GM19372 (cell line): ENCODE measurements around the gene ZFP62.

Experiments used
- ATAC-seq: cut with Tn5 transposase; IDR thresholded peaks from one replicate; pipeline ENCODE4 v1.9.1; 2021; ENCODE audit warnings: mild to moderate bottlenecking, low read depth, moderate library complexity; ENCODE audit not compliant: unreplicated experiment

ZFP62 gene

DNA sequence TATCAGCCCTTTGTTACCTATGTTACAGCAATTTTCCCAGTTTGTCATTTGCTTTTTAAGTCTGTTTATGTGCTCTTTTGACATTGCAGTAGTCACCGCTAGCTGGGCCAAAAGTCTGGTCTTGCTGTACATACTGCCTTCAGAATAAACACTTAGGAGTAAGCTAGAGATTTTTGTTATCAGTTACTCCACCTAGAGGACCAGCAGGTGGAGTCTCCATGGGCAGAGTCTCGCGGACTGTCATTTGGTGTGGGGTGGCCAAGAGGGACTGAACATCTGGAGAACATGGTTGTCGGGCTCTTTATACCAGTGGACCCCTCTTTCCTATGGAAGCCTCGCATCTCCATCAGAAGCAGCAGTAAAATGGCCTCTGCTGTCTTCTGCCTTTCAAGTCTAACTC, 47.7 kb downstream of the ZFP62 start:
- ATAC-seq, result no peak

DNA sequence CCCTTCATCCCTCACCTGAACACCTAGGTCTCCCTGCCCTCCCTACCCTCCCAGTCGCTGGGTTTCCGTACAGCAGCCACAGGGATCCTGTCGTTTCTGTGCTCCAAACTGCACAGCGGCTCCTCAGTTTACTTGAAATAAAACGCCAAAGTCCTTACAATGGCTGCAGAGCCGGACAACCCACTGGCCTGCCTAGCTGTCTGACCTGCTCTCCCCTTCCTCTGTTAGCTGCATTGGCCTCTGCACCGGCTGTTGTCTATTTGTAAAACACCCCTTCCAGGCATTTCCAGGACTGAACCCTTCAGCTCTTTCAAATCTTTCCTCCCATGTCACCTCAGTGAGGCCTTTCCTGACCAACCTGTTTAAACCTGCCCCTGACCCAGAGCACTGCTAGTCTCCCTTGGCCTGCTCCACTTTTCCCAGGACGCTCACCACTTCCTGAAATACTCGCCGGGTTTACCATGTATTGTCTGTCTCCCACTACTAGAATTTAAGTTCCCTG, 49.4 kb downstream of the ZFP62 start:
- ATAC-seq, result no peak

DNA sequence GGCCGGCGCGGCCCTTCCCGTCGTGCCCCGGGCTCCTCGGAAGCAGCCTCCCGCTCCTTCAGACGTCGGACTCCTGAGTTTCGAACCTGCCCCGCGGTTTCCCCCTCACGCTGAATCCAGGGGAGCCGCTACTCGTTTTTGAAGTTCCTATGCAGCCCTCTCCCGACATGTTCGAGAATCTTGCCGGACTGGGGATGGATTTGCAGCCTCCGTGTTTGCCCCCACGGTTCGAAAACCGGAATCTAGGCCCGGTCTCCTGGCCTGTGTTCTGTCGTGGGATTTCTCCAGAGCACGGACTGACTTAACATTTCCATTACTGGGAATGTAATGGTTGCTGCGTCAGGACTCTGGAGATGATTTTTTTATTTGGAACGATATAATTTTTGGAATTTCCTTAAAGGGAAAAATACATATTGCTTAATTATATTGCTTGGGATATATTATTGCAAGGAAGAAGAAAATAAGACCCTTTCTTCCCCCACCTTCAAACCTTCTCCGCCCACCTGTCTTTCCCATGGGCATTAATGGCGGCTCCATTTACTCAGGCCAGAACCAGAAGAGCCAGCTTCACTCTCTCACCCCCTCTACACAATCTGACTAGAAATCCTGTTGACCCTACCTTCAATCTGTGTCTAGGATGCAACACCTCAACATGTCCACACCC, 50.0 kb downstream of the ZFP62 start:
- no peak for ATAC-seq

DNA sequence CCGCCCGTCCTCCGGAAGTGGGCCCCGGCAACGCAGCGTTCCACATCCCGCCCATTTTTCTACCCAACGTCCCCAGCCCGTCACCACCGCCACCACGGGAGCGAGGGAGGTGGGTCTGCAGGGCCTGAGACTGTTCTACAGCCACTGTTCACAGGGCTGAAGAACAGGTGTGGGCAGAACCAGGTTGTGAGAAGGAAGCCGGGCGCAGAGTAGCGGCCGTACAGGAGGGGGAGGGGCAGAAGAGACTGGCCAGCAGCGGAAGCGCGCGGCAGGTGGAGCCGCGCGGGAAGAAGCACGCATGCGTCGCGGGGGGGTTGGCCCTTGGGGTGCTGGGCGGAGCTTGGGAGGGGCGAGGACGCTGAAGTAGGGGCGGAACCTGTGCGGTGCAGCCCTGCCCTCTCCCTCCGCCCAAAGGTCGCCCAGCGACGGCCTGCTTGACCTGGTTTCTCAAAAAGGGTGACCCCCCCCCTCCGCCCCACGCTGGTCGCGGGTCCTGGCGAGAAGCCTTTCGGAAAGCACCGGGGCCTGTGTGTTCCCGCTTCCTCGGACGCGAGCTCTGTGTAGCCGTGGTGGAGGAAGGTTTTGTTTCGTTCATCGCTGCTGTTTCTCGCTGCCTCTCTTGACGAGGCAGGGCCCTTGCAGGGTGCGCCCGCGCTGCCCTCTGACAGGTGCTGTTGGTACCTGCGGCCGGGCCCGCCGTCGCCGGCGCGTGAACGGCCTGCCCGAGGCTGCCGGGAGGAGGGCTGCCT, 50.7 kb downstream of the ZFP62 start:
- ATAC-seq, result peak; percentile 65

DNA sequence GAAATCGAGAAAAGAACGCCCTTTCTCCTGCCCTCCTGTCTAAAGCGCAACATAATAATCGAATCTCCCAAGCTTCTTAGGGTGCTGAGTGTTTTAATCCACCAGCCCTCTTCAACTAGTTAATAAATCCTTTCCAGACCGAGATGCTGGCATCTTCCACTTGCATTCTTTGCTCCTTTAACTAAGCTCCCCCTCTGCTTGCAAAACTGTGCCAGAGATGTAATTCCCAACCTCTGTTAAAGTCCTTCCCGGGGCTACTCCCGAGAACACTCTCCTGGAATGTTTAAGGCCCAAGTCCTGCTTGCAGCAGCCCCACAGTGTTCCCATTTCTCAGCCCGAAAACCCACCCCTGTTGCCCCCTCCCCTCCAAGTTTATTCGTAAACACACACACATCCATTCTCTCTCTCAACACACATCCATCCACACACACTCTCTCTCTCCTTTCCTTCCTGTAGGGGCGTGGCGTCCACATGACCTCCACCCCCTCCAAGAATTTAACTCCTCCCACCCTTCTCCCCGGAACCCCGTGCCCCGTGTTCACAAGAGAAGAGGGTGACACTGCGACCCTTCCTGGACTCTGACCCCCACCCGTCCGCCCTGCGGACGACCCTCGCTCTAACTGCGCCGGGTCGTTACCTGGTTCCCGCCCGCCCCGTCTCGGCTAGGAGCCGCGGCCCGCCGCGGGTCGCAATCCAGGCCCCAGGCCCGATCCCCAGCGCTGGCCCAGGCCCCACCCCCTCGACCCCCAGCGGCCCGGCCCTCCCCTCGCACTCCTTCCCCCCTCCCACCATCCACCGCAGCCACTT, 51.5 kb downstream of the ZFP62 start:
- peak; percentile 53 for ATAC-seq

DNA sequence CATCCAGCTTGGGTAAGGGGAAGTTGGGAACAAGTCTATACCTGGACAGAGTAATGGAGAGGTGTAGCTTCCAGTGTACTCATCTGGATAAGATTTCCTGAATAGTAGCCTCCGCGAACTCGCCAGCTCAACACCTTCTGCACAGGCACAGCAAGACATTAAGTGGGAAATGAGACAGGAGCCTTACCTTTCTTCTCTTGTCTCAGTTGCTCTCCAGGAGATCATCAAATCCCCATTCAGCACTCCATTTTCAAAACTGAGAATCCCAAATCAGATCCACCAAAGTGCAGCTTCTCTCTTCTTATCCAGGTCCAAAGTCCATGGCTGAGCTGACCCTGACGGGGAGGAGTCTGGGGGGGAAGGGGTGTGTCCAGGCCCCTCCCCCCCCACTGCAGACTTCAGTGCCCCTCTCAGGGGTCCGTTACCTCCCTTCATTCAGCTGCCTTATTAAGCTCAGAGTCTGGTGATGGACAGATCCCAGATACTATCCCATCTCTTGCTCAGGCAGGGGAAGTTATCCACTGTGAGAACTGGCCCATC, 52.5 kb downstream of the ZFP62 start:
- no peak for ATAC-seq

DNA sequence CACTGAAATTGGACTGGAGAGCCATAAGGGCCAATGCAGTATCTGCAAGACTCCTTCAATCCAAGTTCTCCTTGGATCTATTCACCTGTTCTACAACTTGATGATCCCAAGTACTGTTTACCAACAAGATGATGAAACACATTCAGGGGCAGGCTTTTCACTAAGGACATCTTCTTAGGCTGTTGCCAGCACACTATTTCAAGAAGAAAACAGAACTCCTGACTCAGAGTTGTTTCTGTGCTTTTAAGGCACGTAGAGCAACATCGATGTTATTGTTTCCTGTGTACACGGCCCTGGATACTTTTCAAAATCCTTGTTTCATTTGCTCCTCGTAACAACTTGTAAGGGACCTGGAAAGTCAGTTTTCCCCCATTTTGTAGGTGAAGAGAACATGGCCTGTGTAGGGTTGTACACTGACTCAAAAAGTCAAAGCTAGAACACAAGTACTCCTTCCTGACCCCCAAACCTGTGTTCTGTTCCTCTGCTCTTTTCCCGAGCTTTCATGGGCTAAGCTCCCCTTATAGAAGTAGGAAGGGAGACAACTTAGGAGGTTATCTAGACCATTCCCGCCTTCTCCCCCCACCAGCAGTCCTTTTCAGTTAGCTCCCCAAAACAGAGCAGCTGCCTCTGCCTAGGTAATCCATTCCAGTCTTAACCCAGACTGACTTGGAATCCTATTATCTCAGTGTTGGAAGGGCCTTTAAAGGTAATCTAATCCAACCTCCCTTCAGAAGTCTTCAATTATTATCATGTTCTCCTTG, 53.2 kb downstream of the ZFP62 start:
- no peak for ATAC-seq

DNA sequence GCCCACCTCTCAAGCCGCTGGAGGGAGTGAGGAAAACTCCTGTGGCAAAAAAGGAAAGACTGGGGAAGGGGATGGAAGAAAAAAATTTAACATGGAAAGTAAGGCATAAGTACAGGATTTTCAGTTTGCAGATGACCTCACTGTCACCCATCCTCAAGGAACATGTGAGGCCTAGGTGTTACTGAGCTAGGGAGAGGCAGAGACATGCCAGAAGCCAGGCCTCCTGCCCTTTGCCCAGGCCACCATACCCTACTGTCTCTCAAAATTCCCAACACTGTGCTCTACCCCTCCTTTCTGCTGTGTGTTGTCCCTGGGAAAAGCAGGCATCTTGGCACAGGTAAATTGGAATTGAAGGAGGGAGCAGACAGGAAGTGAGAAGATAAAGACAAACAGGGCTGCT, 54.0 kb downstream of the ZFP62 start:
- no peak for ATAC-seq

DNA sequence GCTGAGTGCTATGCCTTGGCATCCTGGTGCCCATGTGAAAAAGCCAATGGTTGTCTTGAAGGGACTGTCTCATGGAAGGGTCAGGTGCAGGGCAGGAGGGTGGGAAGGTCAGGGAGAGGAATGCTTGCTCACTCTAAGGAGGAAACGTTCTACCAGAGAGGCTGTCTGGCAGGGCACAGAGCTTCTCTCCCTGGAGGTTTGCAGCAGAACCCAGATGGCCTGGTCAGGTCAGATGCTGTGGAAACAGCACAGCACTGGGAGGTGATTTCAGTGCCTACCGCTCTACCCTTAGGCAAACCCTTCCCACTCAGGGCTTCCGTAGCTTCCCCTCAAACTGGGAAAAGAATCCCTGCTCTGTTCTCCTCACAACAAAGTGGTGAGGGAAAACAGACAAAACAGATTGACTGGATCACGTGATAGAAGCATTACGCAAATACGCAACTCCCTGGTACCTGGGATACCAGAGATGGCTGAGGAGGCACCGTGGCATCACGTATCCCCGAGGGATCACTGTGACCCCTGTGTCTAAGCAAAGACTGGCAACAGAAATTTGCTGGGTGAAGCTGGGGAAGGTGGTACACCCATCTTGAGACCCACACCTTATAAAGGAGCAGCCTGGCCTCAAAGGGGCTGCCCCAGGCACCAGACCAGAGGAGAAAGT, 54.6 kb downstream of the ZFP62 start:
- ATAC-seq, result no peak

DNA sequence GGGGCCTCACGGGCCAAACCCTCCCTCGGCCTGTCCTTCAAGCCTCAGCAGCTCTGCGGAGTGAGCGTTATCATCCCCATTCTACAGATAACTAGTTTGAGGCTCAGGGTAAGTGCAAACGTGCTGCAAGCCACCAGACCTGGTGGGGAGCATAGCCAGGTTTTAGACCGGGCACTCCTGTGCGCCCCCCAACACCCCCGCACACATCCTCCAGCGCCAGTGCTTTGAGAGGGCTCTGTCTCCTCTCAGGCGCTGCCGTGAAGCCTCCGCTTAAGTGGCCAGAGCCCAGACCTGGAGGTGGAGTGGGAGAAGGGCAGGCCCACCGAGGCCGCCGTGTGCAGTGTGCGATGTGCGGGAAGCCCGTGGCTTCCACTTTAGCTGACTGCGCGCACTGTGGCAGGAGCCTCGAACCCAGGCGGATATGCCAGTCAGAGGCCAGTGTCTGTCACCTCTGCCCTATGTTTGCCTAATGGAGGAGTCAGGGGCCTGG, 56.9 kb downstream of the ZFP62 start:
- ATAC-seq, result no peak

DNA sequence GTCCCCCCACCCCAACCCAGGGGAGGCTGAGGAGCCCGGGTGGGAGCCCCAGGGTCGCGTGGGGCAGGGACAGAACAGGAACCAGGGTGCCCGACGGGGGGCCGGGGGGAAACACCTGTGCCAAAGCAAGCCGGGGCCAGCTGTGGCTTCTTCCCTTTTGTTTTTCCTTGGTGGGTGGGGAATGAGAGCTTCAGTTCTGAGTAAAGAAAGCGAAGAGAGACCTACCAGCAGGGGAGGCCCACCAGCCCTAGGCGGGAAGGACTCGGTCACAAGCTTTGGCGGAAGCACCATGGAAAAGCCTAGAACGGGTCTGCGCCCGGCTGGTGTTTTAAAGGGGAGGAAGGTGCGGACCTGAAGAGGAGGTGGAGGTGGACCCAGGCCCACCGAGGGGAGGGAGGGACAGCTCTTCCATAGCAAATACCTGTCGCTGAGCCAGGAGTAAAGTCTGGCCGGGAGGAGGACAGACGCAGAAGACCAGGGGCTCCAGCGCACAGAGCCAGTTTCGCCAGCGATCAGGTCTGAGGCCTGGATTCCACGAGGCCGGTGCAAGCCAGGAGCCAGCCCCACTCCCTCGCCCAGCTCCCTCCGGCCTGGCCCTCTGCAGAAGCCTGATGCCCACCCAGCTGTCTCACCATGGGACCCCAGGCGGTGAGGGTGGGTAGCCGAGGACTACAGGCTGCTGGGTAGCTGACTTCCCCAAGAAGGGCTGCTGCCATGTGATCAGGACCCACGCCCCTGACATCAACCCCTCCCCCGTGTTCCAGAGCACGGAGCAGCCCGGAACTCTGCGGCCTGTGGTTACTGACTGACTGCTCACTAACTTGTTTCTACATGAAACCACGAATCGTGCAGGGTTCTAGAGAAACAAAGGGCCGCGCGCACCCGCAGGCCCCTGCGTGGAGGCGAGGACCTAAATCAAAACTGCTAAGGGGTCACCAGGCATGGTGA, 57.6 kb downstream of the ZFP62 start:
- ATAC-seq, result peak; percentile 60

DNA sequence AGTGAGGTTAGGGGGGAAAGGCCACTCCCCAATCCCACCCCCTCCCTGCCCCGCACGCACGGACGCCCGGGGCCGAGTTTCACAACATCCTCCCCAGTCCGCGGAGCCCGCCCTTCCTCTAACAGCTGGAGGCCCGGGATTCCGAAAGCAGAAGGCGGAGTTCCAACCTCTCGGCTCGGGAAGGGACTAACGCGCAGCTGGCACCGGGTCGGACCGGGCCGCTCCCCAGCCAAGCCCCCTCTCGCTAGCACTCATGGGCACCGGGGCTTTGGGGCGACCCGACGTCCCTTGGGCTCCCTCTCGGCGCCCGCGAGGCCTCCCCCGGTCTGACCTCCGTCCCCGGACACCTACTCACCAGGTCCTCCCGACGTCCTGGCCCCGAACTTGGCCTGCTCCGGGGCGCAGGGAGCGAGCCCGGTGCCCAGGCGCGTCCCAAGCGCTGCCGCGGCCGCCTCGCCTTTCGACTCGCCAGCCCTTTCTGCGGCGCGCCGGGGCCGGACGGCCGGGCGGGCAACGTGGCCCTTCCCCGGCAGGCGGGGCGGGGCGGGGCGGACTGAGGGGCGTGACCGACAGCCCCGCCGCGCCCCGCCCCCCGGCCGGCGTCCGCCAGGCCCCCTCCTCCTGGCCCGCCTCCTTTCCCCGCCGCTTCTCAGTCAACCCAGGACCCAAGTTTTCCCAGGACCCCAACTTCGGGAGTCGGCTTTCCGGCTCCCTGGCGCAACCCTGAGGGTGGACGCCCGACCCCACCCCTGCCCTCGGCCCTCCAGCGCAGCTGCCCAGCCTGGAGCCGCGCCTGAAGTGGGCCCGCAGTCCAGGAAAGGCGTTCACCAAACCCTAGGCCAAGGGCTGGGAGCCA, 58.5 kb downstream of the ZFP62 start, which contains the start of gene MGAT1:
Gene MGAT1, minus strand, starts transcription at position 482 of the 856 bp plus-strand sequence. CDS start 9,835 bp downstream, outside the sequence.
- peak; percentile 48 for ATAC-seq

DNA sequence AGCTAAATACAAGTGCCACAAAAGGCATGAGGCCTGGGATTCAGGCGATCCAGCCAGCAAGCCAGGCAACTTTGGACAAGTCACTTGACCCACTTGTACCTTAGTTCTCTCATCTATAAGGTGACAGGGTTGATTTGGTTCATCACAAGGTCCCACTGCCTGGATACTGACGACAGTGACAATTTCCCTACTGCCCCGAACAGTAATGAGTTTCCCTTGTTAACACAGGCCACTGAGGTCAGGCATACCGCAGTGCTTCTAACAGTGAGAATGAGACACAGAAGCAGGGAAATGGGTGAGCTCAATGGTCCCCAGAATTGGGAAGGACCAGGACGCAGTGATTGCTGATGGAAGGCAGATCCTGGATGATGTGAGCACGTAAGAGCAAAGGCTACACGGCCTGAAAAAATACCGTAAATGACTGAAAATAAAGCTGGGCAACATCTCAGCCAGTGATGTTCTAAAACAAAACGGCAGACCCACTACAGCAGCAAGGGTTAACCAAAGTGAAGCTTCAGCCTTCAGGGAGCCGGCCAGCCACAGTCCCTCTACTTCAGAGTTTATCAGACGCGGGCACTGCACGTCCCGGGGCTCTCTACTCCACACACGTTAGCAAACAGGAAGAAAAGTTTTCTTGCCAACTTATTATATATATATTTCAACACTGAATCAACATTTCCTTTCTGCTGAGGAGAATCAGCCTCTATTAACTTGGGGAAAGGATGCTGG, 59.3 kb downstream of the ZFP62 start:
- ATAC-seq, result no peak

DNA sequence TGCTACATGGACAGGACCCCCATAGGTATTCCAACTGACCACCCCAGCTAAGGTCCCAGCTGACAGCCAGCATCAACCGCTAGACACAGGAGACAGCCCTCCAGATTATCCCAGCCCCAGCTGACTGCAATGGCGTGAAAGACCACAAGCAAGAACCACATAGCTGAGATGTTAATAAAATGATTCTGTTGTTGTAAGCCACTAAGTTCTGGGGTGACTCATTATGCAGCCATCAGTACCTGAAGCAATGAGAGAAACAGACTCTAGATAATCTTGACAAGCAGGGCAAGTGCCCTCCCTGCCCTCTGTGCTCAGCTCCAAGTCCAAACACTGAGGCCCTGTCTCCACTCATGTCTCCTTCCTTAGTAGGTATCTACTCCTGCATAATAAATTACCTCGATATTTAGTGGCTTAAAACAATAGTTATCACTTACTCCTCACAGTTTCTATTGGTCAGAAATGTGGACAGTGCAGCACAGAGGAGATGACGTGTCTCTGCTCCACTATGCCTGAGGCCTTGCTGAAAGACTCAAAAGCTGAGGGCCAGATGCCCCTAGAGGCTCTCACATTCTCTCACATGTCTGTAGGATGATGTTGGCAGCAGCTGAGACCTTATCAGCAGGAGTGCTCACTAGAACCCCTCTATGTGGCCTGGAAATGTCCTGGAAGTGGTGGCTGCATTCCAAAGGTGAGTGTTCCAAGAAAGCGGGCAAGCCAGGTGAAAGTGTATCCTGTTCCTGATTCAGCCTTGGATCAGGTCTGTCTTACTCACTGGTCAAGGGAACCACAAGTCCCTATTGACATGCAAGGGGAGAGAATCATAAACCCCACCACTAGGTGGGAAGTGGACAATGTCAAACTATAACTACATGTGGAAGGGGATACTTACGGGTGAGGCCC, 60.9 kb downstream of the ZFP62 start:
- no peak for ATAC-seq

DNA sequence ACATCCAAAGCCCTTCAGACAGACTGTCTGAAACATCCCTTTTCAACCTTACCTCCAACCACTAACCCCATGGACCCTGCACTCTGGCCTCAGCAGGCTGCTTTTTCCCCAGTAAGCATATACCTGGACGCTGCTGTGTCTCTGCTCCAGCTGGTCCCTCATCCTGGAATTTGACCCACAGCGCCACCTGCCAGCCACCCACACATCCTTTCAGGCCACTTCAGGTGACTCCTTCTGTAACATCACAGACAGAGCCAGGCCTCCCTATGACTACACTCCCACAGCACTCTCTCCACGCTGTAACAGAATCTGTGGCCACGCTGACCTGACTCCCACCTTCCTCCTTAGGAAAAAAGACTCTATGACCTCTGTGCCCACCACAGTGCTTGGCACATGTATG, 61.9 kb downstream of the ZFP62 start:
- ATAC-seq, result no peak

DNA sequence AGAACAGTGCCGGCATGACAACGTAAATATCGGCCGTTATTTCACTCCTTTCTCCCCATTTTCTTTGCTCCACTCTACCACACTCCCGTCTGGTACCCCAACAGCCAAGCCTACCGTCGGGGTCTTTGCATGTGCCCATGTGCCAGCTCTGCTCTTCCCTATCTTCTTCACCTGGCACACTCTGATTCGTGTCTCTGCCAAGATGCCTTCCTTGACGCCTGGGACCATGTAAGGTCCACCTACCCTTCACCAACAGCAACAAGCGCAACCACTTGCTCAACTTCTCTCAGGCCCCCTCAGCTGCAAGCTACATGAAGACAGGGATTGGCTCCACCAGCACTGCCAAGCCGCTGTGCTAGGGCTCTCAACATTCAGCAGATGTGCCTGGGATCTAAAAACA, 62.9 kb downstream of the ZFP62 start:
- ATAC-seq, result no peak
